Activated naive CD4-positive, alpha-beta T cell treated with anti-CD3 and anti-CD28 coated beads, Interleukin-2, amount 50 U/mL, for 16 hours (primary cell): Measurements from ENCODE around the gene NPAS2.

Experiments used
- DNase-seq: peaks from one replicate; pipeline ENCODE4 v3.0.0-alpha.2; 2020

The NPAS2 gene

GRCh38 chr2:100887713-100888495 is 68.0 kb downstream of the NPAS2 start:
- DNase-seq: no peak

DNA sequence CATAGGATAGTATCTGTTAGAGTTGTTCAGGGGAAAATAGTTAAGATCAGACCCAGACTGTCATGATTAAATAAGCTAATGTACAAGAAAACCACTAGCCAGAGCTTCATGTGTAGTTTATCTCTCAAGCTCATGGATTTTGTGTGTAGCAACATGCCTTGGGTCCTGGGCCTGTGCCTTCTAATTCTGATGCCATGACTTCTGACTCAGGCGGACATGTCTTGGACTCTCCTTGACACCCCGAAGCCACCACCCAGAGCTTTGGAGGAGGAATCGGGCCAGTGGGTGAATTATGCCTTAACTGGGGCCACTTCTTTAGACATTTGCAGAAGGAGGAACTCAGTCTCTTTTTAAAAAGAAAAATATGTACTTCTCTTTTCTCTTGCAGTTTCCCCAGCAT is 68.7 kb downstream of the NPAS2 start:
- DNase-seq: no peak

GRCh38 chr2:100889286-100889685 is 69.3 kb downstream of the NPAS2 start:
- no peak for DNase-seq

- no peak for DNase-seq
Observed at GRCh38 chr2:100891906-100892642, 72.1 kb downstream of the NPAS2 start.

DNA sequence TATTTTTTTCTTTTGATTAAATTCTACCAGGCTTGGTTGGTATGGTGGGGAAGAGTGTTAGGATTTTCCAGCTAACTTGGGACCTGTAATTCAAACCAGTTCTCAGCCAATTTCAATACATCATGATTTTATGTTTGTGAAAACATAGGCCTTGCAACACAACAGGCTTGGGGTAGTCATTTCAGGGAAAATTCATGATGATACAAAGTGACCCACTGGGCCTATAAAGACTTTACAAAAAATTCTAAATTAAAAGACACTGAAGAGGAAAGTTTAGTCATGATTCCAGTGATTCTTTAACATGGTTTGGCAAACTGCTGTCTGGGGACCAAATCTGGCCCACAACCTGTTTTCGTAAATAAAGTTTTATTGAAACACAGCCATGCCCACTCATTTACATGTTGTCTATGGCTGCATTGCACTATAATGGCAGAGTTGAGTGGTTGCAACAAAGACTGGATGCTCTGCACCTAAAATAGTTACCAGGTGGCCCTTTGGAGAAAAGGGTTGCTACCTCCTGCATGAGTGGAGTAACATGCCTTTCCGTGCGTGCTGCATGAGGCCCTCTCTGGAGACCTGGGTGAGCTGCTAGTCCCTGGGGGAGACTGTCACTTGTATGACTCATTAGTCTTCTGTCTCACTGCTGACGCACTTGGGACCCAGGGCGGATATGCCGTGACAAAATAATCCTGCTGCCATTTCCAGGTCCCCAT is 73.6 kb downstream of the NPAS2 start:
- DNase-seq: no peak

- DNase-seq: no peak
Observed at GRCh38 chr2:100894105-100894795, 74.3 kb downstream of the NPAS2 start.

DNA sequence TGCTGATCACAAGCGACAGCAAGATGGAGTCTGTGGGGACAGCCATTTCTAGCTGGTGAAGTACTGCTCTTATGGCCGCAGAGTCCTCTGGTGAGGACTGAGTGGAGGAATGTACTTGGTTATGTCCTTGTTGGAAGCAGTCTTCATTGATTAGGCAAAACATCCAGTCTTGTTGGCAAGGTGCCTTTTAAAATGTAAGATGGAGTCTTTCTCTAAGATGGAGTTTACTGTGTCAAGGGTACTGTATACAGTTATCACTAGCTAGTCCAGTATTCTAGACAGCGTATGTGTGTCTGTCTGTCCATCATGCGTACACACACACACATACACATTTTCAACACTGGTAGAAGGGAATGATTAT is 74.8 kb downstream of the NPAS2 start:
- no peak for DNase-seq

DNA sequence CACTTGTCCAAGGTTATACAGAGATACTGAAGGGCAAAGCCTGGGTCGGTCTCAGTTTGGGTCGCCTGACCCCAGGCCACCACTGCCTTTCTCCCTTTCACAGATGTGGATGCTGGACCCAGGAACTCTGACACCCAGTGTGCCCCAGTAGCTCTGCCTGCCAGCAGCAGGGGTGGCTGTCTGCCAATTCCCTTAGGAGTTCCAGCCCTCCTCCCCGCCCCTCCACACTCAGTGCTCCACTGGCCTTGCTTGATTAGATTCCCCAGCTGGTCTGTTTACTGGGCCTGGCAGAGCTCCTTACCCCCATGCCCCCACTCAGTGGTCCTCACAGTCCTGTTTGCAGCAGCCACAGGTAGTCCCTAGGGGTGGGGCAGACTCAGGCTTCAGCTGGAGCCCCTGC is 75.5 kb downstream of the NPAS2 start:
- DNase-seq: no peak

DNA sequence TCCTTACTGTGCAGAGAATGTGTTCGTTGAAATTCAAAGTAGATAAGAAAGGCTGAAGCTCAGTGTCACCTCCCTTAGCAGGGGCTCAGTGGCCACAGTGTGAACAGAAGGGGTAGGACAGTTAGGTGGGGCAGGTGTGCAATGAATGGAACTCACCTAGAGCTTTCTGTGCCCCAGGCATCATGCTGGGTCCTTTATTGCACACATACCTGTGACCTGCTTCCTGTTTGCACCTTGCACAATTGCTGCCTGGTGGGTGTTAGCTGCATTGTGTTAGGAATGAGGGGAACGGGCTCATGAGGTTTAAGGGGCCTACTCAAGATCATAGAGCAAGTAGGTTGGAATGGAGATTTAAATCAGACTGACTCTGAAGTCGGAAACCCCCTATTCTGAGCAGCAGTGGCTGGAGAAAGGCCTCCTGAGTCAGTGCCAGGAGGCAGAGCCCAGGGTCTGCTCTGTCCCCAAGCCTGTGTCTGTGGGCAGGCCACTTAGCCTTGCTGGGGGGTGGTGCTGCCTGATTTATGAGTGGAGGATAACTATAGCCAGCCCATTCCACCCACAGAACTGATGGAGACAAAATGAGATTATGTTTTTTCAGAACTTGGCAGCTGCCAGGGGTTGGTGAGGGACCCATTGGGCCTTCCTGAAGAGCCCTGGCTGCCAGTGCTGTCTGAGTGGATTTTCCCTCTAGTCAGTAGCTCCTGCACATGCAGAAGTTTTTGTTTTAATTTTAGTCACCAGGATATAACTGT is 76.2 kb downstream of the NPAS2 start:
- DNase-seq: no peak

- no peak for DNase-seq
Observed at GRCh38 chr2:100898035-100898665, 78.2 kb downstream of the NPAS2 start.

DNA sequence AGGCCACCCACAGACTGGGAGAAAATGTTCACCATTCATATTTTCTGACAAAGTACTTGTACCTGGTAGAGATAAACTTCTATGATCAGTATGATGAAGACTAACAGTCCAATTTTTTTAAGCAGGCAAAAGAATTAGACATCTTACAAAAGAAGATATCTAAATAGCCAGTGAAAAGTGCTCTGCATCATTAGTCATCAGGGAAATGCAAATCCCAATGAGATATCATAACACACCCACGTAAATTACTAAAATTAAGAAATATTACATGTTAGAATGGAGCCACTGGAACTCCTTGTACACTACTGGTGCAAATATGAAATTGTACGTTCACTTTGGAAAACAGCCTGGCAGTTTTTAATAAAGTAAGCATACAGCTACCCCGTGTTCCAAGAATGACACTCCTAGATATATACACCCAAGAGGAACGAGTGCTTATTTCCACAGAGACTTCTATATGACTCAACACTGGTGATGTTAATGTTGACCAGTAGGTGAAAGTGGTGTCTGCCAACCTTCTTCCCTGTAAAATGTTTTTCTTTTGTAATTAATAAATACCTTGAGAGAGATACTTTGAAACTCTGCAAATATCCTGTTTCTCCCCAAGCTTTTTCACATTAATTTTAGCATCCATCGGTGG is 80.3 kb downstream of the NPAS2 start:
- DNase-seq: no peak

GRCh38 chr2:100902817-100903405 is 83.0 kb downstream of the NPAS2 start:
- DNase-seq: no peak

- no peak for DNase-seq
Observed at GRCh38 chr2:100903534-100904258, 83.8 kb downstream of the NPAS2 start.

DNA sequence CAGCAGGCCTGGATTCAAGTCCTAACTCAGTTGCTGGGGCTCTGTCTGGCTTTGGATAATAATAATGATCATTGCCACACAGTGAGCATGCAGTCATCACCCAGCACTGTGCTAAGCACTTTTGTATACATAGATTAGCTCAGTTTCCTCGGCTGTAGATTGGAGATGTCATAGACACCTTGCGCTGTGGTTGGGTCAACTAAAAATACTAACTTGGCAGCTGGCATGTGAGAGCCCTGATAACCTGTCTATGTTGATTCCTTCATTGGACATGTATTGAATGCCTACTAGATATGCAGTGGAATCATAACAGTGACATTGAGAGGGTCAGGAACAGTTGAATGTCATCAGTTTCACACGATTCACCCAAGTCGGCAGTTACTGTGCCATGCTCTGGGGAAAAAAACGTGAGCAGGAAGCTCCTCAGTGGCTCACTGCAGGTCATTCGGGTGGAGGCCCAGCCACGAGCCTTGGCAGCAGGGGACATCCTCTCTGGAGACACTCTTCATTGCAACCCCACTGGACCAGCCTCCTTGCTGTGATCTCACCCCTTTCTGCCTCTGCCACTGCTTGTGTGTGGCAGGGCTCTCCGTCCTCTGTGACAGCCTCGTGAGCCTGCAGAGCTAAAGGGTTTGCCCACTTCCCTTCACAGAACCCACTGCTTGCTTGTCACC is 85.3 kb downstream of the NPAS2 start:
- DNase-seq: no peak

DNA sequence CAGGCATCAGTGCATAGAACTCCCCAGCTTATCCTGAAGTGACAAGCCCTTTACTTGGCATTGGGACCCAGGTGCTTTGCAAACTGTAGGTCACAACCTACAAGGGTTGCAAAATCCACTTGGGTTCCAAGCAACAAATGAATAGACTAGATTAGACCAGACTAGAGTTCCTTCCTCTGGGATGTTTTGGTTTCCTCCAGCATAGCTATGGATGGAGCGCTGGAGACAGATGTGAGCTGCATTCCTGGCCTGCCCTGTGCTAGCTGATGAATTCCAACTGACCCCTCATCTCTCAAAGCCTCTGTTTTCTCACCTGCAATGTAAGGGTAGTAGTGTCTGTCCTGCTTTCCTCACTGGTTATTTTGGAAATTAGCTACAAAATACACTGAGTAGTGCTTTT is 86.2 kb downstream of the NPAS2 start:
- DNase-seq: no peak

DNA sequence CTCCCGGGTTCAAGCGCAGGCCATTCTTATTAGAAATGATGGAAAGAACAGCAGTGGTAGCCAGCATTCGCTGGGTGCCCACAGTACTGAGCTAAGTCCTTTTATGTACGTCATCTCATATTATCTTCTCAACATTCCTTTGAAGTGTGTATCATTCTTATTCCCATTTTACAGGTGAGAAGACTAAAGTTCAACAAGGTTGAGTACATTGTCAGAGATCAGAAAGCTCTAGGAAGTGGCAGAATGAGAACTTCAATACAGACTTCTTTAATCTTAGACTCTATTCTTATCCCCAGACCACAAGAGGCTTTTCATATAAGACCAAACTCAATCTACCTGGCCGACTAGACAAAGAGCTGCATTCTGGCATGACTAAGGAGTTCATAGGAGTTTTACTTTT is 86.7 kb downstream of the NPAS2 start:
- no peak for DNase-seq

DNA sequence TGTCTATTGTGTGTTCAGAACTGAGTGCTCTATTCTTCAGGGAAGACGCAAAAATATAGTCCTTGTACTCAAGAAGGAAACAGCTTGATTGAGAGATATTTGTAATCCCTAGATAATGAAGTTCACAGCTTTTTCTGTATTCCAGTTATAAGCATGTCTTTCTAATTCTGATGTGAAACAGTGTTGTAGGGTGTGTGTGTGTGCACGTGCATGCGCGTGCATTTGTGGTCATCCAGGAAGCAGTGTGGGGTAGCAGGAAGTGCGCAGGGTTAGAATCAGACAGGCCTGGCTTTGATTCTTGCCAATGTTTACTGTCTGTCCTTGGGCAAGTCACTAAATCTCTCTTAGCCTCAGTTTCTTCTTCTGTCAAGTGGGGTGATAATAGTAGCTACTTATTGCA is 87.9 kb downstream of the NPAS2 start:
- no peak for DNase-seq

- no peak for DNase-seq
Observed at GRCh38 chr2:100909534-100910081, 89.7 kb downstream of the NPAS2 start.

DNA sequence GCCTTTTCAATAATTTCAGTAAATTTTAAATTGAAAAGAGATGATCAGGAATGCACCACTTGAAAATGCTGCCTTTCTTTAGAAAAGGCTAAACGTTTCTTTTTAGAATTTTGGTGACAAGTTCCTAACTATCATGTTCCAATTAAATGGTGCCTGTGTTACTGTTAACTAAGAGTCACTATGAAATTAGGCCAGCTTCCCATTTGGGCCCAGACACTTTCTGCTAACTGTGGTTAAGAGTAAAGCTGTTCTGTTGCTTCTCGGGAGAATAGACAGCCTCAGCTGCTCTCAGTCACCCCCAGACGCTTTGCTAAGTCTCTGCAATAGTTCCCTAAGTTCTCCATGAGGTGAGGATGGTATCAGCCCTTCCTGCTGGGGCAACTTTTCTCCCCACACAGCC is 90.2 kb downstream of the NPAS2 start:
- DNase-seq: no peak

DNA sequence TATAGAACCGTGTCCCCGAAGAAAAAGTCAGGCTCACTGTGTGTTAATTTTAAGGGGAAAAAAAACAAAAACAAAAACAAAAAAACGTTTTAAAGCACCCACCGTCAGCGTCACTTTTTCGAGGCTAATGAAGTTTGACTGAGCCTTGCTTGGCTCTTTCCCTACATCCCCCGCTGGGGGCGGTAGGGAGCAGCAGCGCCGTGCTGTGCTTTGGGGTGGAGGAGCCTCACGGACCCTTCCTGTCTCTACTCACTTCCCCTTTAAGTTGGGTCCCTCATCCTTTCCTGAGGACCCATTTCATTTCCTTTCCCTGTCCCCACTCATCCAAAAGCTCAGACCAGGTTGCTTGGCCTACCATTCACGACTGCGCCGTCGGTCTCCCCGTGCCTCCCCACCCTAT is 99.4 kb downstream of the NPAS2 start:
- no peak for DNase-seq
